CD4-positive, alpha-beta T cell (primary cell): ENCODE measurements around the gene IFT43. TPM values are rescaled to one million over a fixed set of nuclear protein-coding genes. Genes with fewer than 3 reads are reported as not detected.

ENCODE experiments used
- ATAC-seq: fragments of 200-7000 bp; cut with Tn5 transposase; one replicate; pipeline ENCODE4 v1.10.0; 2022; ENCODE audit warnings: mild to moderate bottlenecking; ENCODE audit not compliant: poor library complexity
- CTCF ChIA-PET: fragments of 350-600 bp; sonication (Branson Sonifier 250); formaldehyde crosslinking; loops from one replicate; lab custom pipeline; 2021; ENCODE audit warnings: antibody characterized with exemption, inconsistent platforms; lab: Charles Lee
- POLR2A ChIA-PET: fragments of 350-600 bp; sonication (Branson Sonifier 250); formaldehyde crosslinking; loops from one replicate; lab custom pipeline; 2021; ENCODE audit warnings: antibody characterized with exemption, inconsistent platforms; lab: Charles Lee
- DNase-seq, 14 experiments: peaks; one replicate each; pipeline ENCODE4 v3.0.0-alpha.2; 2013 to 2020; ENCODE audit warnings: mixed read lengths in 2 of 14
- H3K27ac ChIP-seq, 2 donors: one replicate each; pipeline versions ENCODE4 v1.5.1 to v1.7.0; 2013; ENCODE audit warnings: low read length in 2 of 2, low read depth in 1 of 2, mild to moderate bottlenecking in 1 of 2
- H3K27me3 ChIP-seq, 2 experiments: 1 replicate in 1 of 2; 2 replicates in 1 of 2; pipeline versions ENCODE4 v1.6.1 to v1.7.0; 2013; ENCODE audit warnings: low read length in 2 of 2, control low read depth in 1 of 2, mild to moderate bottlenecking in 1 of 2, moderate library complexity in 1 of 2; ENCODE audit not compliant: insufficient read depth in 2 of 2, control insufficient read depth in 1 of 2
- H3K36me3 ChIP-seq: one replicate; pipeline ENCODE4 v1.6.1; 2013; ENCODE audit warnings: low read length, control low read depth; ENCODE audit not compliant: insufficient read depth
- H3K4me1 ChIP-seq: one replicate; pipeline ENCODE4 v1.6.1; 2013; ENCODE audit warnings: low read length, control low read depth; ENCODE audit not compliant: insufficient read depth
- H3K4me3 ChIP-seq: one replicate; pipeline ENCODE4 v1.5.1; 2013; ENCODE audit warnings: mild to moderate bottlenecking, low read length, moderate library complexity
- H3K9me3 ChIP-seq, 2 experiments: 1 replicate in 1 of 2; 2 replicates in 1 of 2; pipeline versions ENCODE4 v1.6.1 to v1.7.0; 2013; ENCODE audit warnings: low read length in 2 of 2, mild to moderate bottlenecking in 2 of 2, control low read depth in 1 of 2, moderate library complexity in 1 of 2; ENCODE audit not compliant: control insufficient read depth in 1 of 2, insufficient read depth in 1 of 2
- H3K27ac Mint-ChIP-seq: one replicate; pipeline ENCODE4 v1.8.0; 2020; ENCODE audit warnings: mixed read lengths
- H3K27me3 Mint-ChIP-seq: one replicate; pipeline ENCODE4 v1.8.0; 2021; ENCODE audit warnings: mixed read lengths
- H3K36me3 Mint-ChIP-seq: one replicate; pipeline ENCODE4 v1.8.0; 2021; ENCODE audit warnings: low read depth, mixed read lengths
- H3K4me1 Mint-ChIP-seq: one replicate; pipeline ENCODE4 v1.8.0; 2021; ENCODE audit warnings: low read depth, mixed read lengths
- H3K4me3 Mint-ChIP-seq: one replicate; pipeline ENCODE4 v1.8.0; 2020; ENCODE audit warnings: mild to moderate bottlenecking, mixed read lengths
- H3K9me3 Mint-ChIP-seq: one replicate; pipeline ENCODE4 v1.8.0; 2020; ENCODE audit warnings: mixed read lengths
- intact Hi-C, 2 experiments: fragments of 100-400 bp; cut with DNase I in 1 of 2; cut with micrococcal nuclease in 1 of 2; formaldehyde crosslinking; loops; one replicate each; pipeline versions ENCODE4 v1.15.1 to v1.9.0; 2023 to 2025; cut with DNase I, micrococcal nuclease
- total RNA-seq, 174 experiments: library from RNA in 2 of 174; stranded (reverse) in 2 of 174; gene quantifications; one replicate each; pipeline ENCODE4 v1.2.3 and lab custom pipeline; 2021 to 2026
- TF ChIP-seq, protein P1 (sequence below): fragments of 200-600 bp; IDR thresholded peaks from one replicate; pipeline ENCODE4 v1.8.0; 2022; ENCODE audit warnings: antibody characterized with exemption, mild to moderate bottlenecking

IFT43 gene
- total RNA-seq, 2 experiments from 2014 or later: 10.0 to 11.1 TPM

- TF ChIP-seq, protein P1, sequence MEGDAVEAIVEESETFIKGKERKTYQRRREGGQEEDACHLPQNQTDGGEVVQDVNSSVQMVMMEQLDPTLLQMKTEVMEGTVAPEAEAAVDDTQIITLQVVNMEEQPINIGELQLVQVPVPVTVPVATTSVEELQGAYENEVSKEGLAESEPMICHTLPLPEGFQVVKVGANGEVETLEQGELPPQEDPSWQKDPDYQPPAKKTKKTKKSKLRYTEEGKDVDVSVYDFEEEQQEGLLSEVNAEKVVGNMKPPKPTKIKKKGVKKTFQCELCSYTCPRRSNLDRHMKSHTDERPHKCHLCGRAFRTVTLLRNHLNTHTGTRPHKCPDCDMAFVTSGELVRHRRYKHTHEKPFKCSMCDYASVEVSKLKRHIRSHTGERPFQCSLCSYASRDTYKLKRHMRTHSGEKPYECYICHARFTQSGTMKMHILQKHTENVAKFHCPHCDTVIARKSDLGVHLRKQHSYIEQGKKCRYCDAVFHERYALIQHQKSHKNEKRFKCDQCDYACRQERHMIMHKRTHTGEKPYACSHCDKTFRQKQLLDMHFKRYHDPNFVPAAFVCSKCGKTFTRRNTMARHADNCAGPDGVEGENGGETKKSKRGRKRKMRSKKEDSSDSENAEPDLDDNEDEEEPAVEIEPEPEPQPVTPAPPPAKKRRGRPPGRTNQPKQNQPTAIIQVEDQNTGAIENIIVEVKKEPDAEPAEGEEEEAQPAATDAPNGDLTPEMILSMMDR: no peak
- Mint-ChIP-seq H3K27ac (no peak overlapping the region), H3K9me3 (no peaks in the 10 kb centered on the region), H3K4me3 (peak overlapping the region; percentile 51), H3K36me3 (peaks cover 20% of the 10 kb centered on the region), H3K4me1 (peaks cover 20% of the 10 kb centered on the region), H3K27me3 (no peaks in the 10 kb centered on the region)
- ATAC-seq: no peak
- no peaks in the 10 kb centered on the region for H3K27me3 ChIP-seq
- no peaks in the 10 kb centered on the region for H3K9me3 ChIP-seq
- no peak overlapping the region for H3K27ac ChIP-seq
- DNase-seq: no peak
- peaks cover 18% of the 10 kb centered on the region for H3K4me1 ChIP-seq
- intact Hi-C loops: loop anchor here (5.0 to 10.0 kb wide), 4 partner anchors 413 to 1107 kb away; partner anchors contain the start of genes ANGEL1 (in 1 of the 2), CIPC (in 1 of the 2), EIF2B2 (in 1 of the 2) and FLVCR2 (in 1 of the 2)
- no peak overlapping the region for H3K4me3 ChIP-seq
- H3K36me3 ChIP-seq: peaks cover 9% of the 10 kb centered on the region
- ChIA-PET POLR2A (no interaction called here), CTCF (no interaction called here)
Measured at GRCh38 chr14:75987201-75987970, 1.8 kb downstream of the IFT43 start.

DNA sequence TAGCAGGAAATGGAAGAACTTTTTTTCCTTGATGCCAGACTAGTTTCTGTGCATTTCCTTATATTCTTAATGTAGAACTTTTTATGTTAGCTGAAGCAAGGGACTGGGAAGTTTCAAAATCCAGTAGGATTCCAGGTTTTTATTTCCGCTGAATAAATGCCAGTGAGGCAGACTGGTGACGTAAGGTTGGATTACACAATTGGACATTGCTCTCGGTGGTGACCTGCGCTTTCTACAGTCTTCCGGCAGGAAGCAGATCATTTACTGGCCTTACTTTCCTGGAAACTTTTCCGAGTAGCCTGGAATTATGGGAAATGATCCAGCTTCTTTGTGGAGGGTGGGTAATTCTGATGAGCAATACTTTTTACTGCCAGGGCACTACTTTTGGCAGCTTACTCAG, 3.6 kb downstream of the IFT43 start:
- no peak for DNase-seq
- POLR2A ChIA-PET: no interaction called here
- ATAC-seq: no peak
- Mint-ChIP-seq H3K27ac (no peak overlapping the region), H3K27me3 (no peaks in the 10 kb centered on the region), H3K9me3 (no peaks in the 10 kb centered on the region), H3K36me3 (peaks cover 30% of the 10 kb centered on the region), H3K4me1 (peaks cover 20% of the 10 kb centered on the region), H3K4me3 (no peak overlapping the region)
- Histone ChIP-seq H3K27ac (no peak overlapping the region), H3K9me3 (no peaks in the 10 kb centered on the region), H3K4me1 (peaks cover 13% of the 10 kb centered on the region), H3K36me3 (peaks cover 13% of the 10 kb centered on the region), H3K27me3 (no peaks in the 10 kb centered on the region), H3K4me3 (no peak overlapping the region)
- CTCF ChIA-PET: no interaction called here
- TF ChIP-seq, protein P1: no peak
- intact Hi-C loops: loop anchor here (5.0 to 10.0 kb wide), 4 partner anchors 414 to 1106 kb away; partner anchors contain the start of genes ANGEL1 (in 1 of the 2), CIPC (in 1 of the 2), EIF2B2 (in 1 of the 2) and FLVCR2 (in 1 of the 2)

DNA sequence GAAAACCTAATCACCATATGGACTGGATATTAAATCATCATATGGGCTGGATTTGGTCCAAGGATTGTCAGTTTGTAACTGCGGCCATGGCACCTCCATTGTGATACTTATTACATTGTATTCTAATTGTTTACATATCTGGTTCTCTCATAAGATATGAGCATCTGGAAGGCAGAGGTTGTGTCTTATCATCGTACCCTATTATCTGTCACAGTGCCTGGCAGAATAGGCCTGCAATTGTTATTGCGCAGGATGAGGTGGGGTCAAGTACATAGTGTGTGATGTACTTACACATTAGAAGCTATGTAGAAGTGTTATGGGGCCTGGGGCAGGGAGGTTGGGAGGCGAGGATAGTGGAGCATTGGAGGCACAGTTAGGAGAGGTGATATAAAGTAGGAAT, 4.7 kb downstream of the IFT43 start:
- Histone ChIP-seq H3K9me3 (no peaks in the 10 kb centered on the region), H3K4me1 (peaks cover 11% of the 10 kb centered on the region), H3K27ac (no peak overlapping the region), H3K4me3 (no peak overlapping the region), H3K27me3 (no peaks in the 10 kb centered on the region), H3K36me3 (peaks cover 15% of the 10 kb centered on the region)
- CTCF ChIA-PET: no interaction called here
- intact Hi-C loops: no loop called here
- peaks cover 41% of the 10 kb centered on the region for H3K36me3 Mint-ChIP-seq
- POLR2A ChIA-PET: no interaction called here
- ATAC-seq: no peak
- TF ChIP-seq, protein P1: no peak
- no peak overlapping the region for H3K4me3 Mint-ChIP-seq
- H3K4me1 Mint-ChIP-seq: peaks cover 13% of the 10 kb centered on the region
- H3K27ac Mint-ChIP-seq: no peak overlapping the region
- DNase-seq: no peak
- no peaks in the 10 kb centered on the region for H3K9me3 Mint-ChIP-seq
- no peaks in the 10 kb centered on the region for H3K27me3 Mint-ChIP-seq
